Gastroesophageal sphincter (tissue), 3 donors: ENCODE measurements around the gene ETS2.

Source experiments
- POLR2A ChIP-seq, 2 donors: fragments of 450-650 bp; IDR thresholded peaks; one replicate each; pipeline ENCODE4 v1.6.1; 2017; ENCODE audit warnings: antibody characterized with exemption in 2 of 2, mild to moderate bottlenecking in 2 of 2, moderate library complexity in 1 of 2
- POLR2AphosphoS5 ChIP-seq: sonication (generic); formaldehyde crosslinking; IDR thresholded peaks from one replicate; pipeline ENCODE4 v1.6.1; 2017; ENCODE audit warnings: antibody characterized with exemption
- TF ChIP-seq, protein P1 (sequence below), 4 experiments: fragments of 200-600 bp in 2 of 4; fragments of 450-650 bp in 2 of 4; sonication (generic) in 1 of 4; IDR thresholded peaks; one replicate each; pipeline ENCODE4 v1.5.1; 2017 to 2019; ENCODE audit warnings: antibody characterized with exemption in 4 of 4, mild to moderate bottlenecking in 2 of 4, moderate library complexity in 2 of 4

GRCh38 chr21:38864964-38865363 is 59.2 kb downstream of the ETS2 start:
- TF ChIP-seq, protein P1, sequence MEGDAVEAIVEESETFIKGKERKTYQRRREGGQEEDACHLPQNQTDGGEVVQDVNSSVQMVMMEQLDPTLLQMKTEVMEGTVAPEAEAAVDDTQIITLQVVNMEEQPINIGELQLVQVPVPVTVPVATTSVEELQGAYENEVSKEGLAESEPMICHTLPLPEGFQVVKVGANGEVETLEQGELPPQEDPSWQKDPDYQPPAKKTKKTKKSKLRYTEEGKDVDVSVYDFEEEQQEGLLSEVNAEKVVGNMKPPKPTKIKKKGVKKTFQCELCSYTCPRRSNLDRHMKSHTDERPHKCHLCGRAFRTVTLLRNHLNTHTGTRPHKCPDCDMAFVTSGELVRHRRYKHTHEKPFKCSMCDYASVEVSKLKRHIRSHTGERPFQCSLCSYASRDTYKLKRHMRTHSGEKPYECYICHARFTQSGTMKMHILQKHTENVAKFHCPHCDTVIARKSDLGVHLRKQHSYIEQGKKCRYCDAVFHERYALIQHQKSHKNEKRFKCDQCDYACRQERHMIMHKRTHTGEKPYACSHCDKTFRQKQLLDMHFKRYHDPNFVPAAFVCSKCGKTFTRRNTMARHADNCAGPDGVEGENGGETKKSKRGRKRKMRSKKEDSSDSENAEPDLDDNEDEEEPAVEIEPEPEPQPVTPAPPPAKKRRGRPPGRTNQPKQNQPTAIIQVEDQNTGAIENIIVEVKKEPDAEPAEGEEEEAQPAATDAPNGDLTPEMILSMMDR (IDR thresholded peaks at IDR 0.05): no peak
- TF ChIP-seq POLR2AphosphoS5 (no peak), POLR2A (IDR thresholded peaks at IDR 0.05) (no peak)
